Measurements from ENCODE around the gene SPATA31C1. TPM values are rescaled to one million over a fixed set of nuclear protein-coding genes. Genes with fewer than 3 reads are reported as not detected.

SPATA31C1 gene
- polyA plus RNA-seq, 2 of the 4 experiments (the other 2 are of a cell fraction) = not detected

DNA sequence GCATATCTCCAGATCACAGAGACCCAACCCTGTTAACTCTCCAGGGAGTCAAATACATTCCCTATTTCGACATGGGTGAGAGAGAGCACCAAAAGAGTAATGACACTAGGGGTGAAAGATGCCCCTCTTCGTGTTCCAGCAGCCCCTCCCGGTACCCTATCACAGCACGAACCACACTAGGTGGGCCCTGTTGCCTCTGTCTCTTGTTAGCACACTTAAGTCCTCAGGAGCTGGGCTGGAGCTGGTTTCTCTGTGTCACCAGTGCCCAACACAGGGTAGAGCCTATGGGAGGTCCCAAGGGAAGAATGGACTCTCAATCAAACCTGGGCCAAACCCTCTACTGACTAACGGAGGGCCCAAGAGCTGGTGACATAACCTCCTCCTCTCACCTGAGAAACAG, 55.4 kb downstream of the SPATA31C1 start:
- no peak overlapping the region for H3K4me3 ChIP-seq

More for the DNA sequence above, 55.4 kb downstream of the SPATA31C1 start:
- Histone ChIP-seq H3K27ac (no peak overlapping the region), H3K4me1 (peaks cover 10% of the 10 kb centered on the region), H3K9me3 (no peaks in the 10 kb centered on the region), H3K4me2 (peak overlapping the region; percentile 86; the same call in 1 of the 3 replicates)
- ChIA-PET CTCF (interaction anchor here (1.1 to 1.2 kb wide), 2 partner anchors 13 to 15 kb away, joined by 3 read pairs; no protein-coding TSS in a partner anchor), POLR2A (no interaction called here)
- FAIRE-seq = no peak
- no peak for ATAC-seq
- 83% methylated on average over 5 of the region's 5 CpGs for WGBS (ENCODE audit: missing lambda C conversion rate)
- TF ChIP-seq BHLHE40 (IDR thresholded peaks at IDR 0.05; ENCODE audit: low read depth, low read length) (no peak), RAD21 (conservative IDR thresholded peaks at IDR 0.05 in 1 of 2, IDR thresholded peaks at IDR 0.05 in 1 of 2) (no peak), RARB (CRISPR knock-in tag; IDR thresholded peaks at IDR 0.05) (no peak), FOXS1 (CRISPR knock-in tag; IDR thresholded peaks at IDR 0.05) (no peak), KDM1A (IDR thresholded peaks at IDR 0.05; ENCODE audit: low read depth) (no peak), JUNB (IDR thresholded peaks at IDR 0.05) (no peak), RFX5 (IDR thresholded peaks at IDR 0.05) (no peak), NR3C1 (IDR thresholded peaks at IDR 0.05) (no peak)
- TF ChIP-seq, protein P1, sequence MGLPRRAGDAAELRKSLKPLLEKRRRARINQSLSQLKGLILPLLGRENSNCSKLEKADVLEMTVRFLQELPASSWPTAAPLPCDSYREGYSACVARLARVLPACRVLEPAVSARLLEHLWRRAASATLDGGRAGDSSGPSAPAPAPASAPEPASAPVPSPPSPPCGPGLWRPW (IDR thresholded peaks at IDR 0.05) = no peak
- DNase-seq (ENCODE audit: low read depth in 1 of 2, low spot score in 1 of 2) = no peak

Other genes starting within 250 kb of the SPATA31C1 start
- gene CTSL, start 191.8 kb upstream of the SPATA31C1 start, polyA plus RNA-seq (2011; rRNA removed) = 666 and 725 TPM in 2 replicates
- gene CTSL, start 191.8 kb upstream of the SPATA31C1 start, polyA plus RNA-seq (2017; fragmentation: RNase III; extraction: RNeasy Plus Mini Kit Qiagen cat#74134 plus additional on column Dnase treatment) = 546 to 902 TPM (median 660 TPM) in 3 replicates
- not detected in 2 replicates for gene SPATA31E1, start 35.1 kb upstream of the SPATA31C1 start, polyA plus RNA-seq (2011; rRNA removed)
- not detected in 3 replicates for gene SPATA31E1, start 35.1 kb upstream of the SPATA31C1 start, polyA plus RNA-seq (2017; fragmentation: RNase III; extraction: RNeasy Plus Mini Kit Qiagen cat#74134 plus additional on column Dnase treatment)
- gene CDK20, start 56.6 kb downstream of the SPATA31C1 start, polyA plus RNA-seq (2011; rRNA removed) = 7.8 and 9.7 TPM in 2 replicates
- gene CDK20, start 56.6 kb downstream of the SPATA31C1 start, polyA plus RNA-seq (2017; fragmentation: RNase III; extraction: RNeasy Plus Mini Kit Qiagen cat#74134 plus additional on column Dnase treatment) = 9.0 to 10.3 TPM (median 10.3 TPM) in 3 replicates
- not detected in 2 replicates for gene SPATA31C2, start 220.5 kb downstream of the SPATA31C1 start, polyA plus RNA-seq (2011; rRNA removed)
- gene SPATA31C2, start 220.5 kb downstream of the SPATA31C1 start, polyA plus RNA-seq (2017; fragmentation: RNase III; extraction: RNeasy Plus Mini Kit Qiagen cat#74134 plus additional on column Dnase treatment) = not detected in 3 replicates

All from A549 (cell line).